ENCODE results near the gene SYNM. TPM values are rescaled to one million over a fixed set of nuclear protein-coding genes. Genes with fewer than 3 reads are reported as not detected.

SYNM gene
- polyA plus RNA-seq, 1 donor from 2014 or later: 5.7 TPM

DNA sequence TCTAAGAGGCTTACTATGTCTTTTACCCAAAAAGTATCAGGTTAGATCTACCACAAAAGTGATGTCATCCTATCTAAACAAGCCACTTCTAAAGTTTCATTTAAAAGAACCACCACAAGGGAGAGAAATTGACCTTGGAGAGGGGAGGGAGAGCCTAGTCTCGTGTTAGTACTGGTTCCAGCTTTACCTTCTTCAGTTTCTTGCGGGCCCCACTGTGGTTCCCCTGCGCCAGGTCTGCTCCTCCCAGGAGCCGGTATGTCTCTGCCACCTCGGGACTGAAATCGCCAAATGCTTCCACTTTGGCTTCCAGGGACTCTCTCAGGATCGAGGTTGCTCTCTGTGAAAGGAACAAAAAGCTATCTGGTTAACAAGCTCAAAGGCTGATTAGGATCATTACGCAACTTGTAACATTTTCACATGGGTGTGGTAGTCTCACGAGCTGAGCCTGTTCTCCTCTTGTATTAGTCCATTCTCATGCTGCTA, 51.1 kb downstream of the SYNM start:
- no peak for TF ChIP-seq MXI1 (conservative IDR thresholded peaks at IDR 0.05; ENCODE audit: poor library complexity, severe bottlenecking)
- no peak for TF ChIP-seq POLR2AphosphoS5 (IDR thresholded peaks at IDR 0.05)
- TF ChIP-seq, protein P1, sequence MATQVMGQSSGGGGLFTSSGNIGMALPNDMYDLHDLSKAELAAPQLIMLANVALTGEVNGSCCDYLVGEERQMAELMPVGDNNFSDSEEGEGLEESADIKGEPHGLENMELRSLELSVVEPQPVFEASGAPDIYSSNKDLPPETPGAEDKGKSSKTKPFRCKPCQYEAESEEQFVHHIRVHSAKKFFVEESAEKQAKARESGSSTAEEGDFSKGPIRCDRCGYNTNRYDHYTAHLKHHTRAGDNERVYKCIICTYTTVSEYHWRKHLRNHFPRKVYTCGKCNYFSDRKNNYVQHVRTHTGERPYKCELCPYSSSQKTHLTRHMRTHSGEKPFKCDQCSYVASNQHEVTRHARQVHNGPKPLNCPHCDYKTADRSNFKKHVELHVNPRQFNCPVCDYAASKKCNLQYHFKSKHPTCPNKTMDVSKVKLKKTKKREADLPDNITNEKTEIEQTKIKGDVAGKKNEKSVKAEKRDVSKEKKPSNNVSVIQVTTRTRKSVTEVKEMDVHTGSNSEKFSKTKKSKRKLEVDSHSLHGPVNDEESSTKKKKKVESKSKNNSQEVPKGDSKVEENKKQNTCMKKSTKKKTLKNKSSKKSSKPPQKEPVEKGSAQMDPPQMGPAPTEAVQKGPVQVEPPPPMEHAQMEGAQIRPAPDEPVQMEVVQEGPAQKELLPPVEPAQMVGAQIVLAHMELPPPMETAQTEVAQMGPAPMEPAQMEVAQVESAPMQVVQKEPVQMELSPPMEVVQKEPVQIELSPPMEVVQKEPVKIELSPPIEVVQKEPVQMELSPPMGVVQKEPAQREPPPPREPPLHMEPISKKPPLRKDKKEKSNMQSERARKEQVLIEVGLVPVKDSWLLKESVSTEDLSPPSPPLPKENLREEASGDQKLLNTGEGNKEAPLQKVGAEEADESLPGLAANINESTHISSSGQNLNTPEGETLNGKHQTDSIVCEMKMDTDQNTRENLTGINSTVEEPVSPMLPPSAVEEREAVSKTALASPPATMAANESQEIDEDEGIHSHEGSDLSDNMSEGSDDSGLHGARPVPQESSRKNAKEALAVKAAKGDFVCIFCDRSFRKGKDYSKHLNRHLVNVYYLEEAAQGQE (IDR thresholded peaks at IDR 0.05; ENCODE audit: borderline replicate concordance): no peak
- no peak for TF ChIP-seq SMC3 (conservative IDR thresholded peaks at IDR 0.05; ENCODE audit: poor library complexity)
- no peak for TF ChIP-seq RAD21 (conservative IDR thresholded peaks at IDR 0.05)
- TF ChIP-seq EP300 (conservative IDR thresholded peaks at IDR 0.05; ENCODE audit: poor library complexity, severe bottlenecking): no peak
- TF ChIP-seq, protein P2, sequence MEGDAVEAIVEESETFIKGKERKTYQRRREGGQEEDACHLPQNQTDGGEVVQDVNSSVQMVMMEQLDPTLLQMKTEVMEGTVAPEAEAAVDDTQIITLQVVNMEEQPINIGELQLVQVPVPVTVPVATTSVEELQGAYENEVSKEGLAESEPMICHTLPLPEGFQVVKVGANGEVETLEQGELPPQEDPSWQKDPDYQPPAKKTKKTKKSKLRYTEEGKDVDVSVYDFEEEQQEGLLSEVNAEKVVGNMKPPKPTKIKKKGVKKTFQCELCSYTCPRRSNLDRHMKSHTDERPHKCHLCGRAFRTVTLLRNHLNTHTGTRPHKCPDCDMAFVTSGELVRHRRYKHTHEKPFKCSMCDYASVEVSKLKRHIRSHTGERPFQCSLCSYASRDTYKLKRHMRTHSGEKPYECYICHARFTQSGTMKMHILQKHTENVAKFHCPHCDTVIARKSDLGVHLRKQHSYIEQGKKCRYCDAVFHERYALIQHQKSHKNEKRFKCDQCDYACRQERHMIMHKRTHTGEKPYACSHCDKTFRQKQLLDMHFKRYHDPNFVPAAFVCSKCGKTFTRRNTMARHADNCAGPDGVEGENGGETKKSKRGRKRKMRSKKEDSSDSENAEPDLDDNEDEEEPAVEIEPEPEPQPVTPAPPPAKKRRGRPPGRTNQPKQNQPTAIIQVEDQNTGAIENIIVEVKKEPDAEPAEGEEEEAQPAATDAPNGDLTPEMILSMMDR (IDR thresholded peaks at IDR 0.05; ENCODE audit: poor library complexity, severe bottlenecking): no peak
- no peak for TF ChIP-seq EZH2 (IDR thresholded peaks at IDR 0.05; ENCODE audit: borderline replicate concordance, insufficient read depth, low read length, poor library complexity, severe bottlenecking)
- TF ChIP-seq TAF1 (IDR thresholded peaks at IDR 0.05; ENCODE audit: low read depth): no peak
- Histone ChIP-seq H3K9me3 (ENCODE audit: low read length) (no peaks in the 10 kb centered on the region), H3K9me2 (ENCODE audit: insufficient read depth, low read length) (no peaks in the 10 kb centered on the region), H3F3A (ENCODE audit: insufficient read depth, low read length, poor library complexity, severe bottlenecking) (no peaks in the 10 kb centered on the region), H3K27me3 (ENCODE audit: insufficient read depth, low read depth, low read length) (no peaks in the 10 kb centered on the region), H3K27ac (ENCODE audit: low read length) (no peak overlapping the region), H3K36me3 (ENCODE audit: insufficient read depth, low read length) (no peaks in the 10 kb centered on the region), H3K9ac (ENCODE audit: low read length) (no peak overlapping the region), H4K20me1 (ENCODE audit: insufficient read depth) (no peaks in the 10 kb centered on the region), H3K4me3 (ENCODE audit: low read length) (no peak overlapping the region), H3K4me2 (ENCODE audit: low read length) (no peak overlapping the region), H2AFZ (ENCODE audit: low read depth, low read length) (no peak overlapping the region), H3K79me2 (replicated peaks; ENCODE audit: insufficient read depth, low read length) (no peaks in the 10 kb centered on the region)

DNA sequence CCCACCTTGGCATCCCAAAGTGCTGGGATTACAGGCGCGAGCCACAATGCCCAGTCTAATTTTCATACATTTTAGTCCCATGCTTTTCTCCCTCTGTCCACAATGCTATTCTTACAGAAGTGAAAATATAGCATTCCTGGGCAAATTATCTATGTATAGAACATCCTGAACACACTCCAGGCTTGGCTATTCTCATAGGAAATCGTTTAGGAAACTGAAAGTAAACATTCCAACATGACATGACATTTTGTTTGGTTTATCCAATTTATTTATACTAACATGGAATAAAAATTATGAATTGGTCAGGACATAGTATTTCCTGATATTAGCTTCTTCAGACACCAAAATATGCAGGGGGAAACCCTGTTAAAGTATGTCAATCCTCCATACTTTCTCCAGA, 52.6 kb downstream of the SYNM start:
- TF ChIP-seq, protein P1 (IDR thresholded peaks at IDR 0.05; ENCODE audit: borderline replicate concordance): no peak
- TF ChIP-seq POLR2AphosphoS5 (IDR thresholded peaks at IDR 0.05) (no peak), EZH2 (IDR thresholded peaks at IDR 0.05; ENCODE audit: borderline replicate concordance, insufficient read depth, low read length, poor library complexity, severe bottlenecking) (no peak), TAF1 (IDR thresholded peaks at IDR 0.05; ENCODE audit: low read depth) (no peak), RAD21 (conservative IDR thresholded peaks at IDR 0.05) (no peak), EP300 (conservative IDR thresholded peaks at IDR 0.05; ENCODE audit: poor library complexity, severe bottlenecking) (no peak), SMC3 (conservative IDR thresholded peaks at IDR 0.05; ENCODE audit: poor library complexity) (no peak), MXI1 (conservative IDR thresholded peaks at IDR 0.05; ENCODE audit: poor library complexity, severe bottlenecking) (no peak)
- TF ChIP-seq, protein P2 (IDR thresholded peaks at IDR 0.05; ENCODE audit: poor library complexity, severe bottlenecking): no peak
- H3K79me2 ChIP-seq (replicated peaks; ENCODE audit: insufficient read depth, low read length): no peaks in the 10 kb centered on the region
- no peaks in the 10 kb centered on the region for H3K27me3 ChIP-seq (ENCODE audit: insufficient read depth, low read depth, low read length)
- no peaks in the 10 kb centered on the region for H3K9me2 ChIP-seq (ENCODE audit: insufficient read depth, low read length)
- no peaks in the 10 kb centered on the region for H3K36me3 ChIP-seq (ENCODE audit: insufficient read depth, low read length)
- no peak overlapping the region for H3K27ac ChIP-seq (ENCODE audit: low read length)
- no peak overlapping the region for H3K4me2 ChIP-seq (ENCODE audit: low read length)
- no peaks in the 10 kb centered on the region for H3K9me3 ChIP-seq (ENCODE audit: low read length)
- no peak overlapping the region for H2AFZ ChIP-seq (ENCODE audit: low read depth, low read length)
- H3K4me3 ChIP-seq (ENCODE audit: low read length): no peak overlapping the region
- no peaks in the 10 kb centered on the region for H3F3A ChIP-seq (ENCODE audit: insufficient read depth, low read length, poor library complexity, severe bottlenecking)
- H4K20me1 ChIP-seq (ENCODE audit: insufficient read depth): no peaks in the 10 kb centered on the region
- no peak overlapping the region for H3K9ac ChIP-seq (ENCODE audit: low read length)
